ENCODE data around the gene ADGRV1.

- TF ChIP-seq, protein P1, sequence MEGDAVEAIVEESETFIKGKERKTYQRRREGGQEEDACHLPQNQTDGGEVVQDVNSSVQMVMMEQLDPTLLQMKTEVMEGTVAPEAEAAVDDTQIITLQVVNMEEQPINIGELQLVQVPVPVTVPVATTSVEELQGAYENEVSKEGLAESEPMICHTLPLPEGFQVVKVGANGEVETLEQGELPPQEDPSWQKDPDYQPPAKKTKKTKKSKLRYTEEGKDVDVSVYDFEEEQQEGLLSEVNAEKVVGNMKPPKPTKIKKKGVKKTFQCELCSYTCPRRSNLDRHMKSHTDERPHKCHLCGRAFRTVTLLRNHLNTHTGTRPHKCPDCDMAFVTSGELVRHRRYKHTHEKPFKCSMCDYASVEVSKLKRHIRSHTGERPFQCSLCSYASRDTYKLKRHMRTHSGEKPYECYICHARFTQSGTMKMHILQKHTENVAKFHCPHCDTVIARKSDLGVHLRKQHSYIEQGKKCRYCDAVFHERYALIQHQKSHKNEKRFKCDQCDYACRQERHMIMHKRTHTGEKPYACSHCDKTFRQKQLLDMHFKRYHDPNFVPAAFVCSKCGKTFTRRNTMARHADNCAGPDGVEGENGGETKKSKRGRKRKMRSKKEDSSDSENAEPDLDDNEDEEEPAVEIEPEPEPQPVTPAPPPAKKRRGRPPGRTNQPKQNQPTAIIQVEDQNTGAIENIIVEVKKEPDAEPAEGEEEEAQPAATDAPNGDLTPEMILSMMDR (IDR thresholded peaks at IDR 0.05; ENCODE audit: low read depth, low read length, poor library complexity, severe bottlenecking): no peak
- no peak for TF ChIP-seq EZH2phosphoT487 (IDR thresholded peaks at IDR 0.05; ENCODE audit: borderline replicate concordance, low read length)
Measured at GRCh38 chr5:91024727-91025126, 466.1 kb downstream of the ADGRV1 start.

Data from DOHH2 (cell line).